ENCODE results near the gene SMARCB1. TPM values are rescaled to one million over a fixed set of nuclear protein-coding genes. Genes with fewer than 3 reads are reported as not detected.

Gene SMARCB1
- total RNA-seq, result 89.9 and 90.7 TPM in 2 replicates

GRCh38 chr22:23786752-23787599, at the start of gene SMARCB1:
TSS of gene SMARCB1 (plus strand) at chr22:23786966. CDS start at chr22:23787170, 204 bp downstream.

DNA sequence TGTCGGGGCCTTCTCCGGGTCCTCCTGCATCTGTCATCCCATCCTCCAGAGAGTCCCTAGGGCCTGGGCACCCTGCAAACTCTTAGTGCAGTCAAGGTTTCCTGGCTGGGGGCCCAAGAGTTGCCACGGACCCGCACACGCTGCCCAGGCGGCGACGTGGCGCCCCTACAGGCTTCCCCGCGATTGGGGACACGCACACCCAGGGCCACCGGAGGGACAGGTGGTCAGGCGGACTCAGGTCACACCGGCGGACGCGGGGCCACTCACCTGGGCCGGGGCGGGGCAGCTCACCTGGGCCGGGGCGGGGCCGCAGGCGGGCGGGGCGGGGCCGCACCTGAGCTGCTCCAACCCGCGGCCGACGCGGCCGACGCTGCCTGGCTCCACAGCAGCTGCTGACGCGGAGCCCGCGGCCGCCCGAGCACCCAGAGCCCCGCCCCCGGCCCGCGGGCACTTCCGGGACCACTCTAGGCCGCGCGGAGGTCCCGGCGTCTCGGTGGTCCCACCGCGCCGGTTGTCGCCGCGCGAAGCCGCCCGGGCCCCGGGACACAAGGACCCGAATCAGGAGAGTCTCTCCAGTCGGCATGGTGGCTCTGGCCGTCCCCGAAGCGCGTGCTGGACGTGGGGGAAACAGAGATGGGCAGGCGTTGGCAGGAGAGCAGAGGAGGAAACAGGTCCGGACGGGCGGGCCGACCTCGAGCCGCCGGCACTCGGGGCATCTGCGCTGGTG, 35.9 kb upstream of the SMARCB1 start, which contains the start of gene ZNF70:
Gene ZNF70, minus strand, starts transcription at position 399 of the 727 bp plus-strand sequence. CDS start 5,972 bp downstream, outside the sequence.

GRCh38 chr22:23754220-23754919, 32.4 kb upstream of the SMARCB1 start, which contains the start of gene VPREB3:
TSS of gene VPREB3 (minus strand) at chr22:23754425. CDS start at chr22:23754363, 62 bp downstream.

DNA sequence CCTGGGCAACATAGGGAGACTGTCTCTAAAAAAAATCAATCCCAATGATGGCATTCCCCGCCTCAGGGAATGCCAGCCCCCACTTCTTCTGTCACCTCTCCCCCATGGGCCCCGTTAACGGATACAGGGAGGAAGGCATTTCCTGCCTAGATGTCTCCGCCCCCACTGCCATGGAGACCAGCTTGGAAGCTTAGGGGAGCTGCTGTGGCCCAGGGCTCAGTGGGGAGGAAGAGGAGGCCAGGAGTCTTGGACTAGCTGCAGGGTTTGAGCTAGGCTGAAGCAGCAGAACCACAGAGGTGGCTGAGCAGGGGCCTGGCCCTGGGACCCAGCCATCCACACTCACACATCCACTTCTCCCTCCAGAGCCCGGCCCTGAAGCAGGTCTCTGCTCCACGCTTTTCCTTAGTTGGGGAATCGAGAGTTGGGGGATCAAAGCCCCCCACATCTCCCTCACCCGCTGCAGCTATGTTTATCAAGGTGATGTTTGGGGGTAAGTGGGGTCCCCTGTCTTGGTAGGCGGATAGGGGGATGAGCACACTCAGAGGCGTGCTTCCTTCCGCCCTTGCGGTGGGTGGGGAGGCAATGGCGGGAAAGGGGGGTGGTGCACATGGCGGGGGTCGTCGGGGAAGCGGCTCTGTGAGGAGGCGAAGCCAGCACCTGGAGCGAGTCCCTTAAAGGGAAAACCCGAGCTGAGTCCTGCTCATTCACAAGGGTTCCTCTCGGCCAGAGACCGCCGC, 23.8 kb upstream of the SMARCB1 start, which contains the start of gene C22orf15:
Gene C22orf15, plus strand, starts transcription at position 149 of the 737 bp plus-strand sequence. Its CDS starts 317 bp downstream, at position 466.

DNA sequence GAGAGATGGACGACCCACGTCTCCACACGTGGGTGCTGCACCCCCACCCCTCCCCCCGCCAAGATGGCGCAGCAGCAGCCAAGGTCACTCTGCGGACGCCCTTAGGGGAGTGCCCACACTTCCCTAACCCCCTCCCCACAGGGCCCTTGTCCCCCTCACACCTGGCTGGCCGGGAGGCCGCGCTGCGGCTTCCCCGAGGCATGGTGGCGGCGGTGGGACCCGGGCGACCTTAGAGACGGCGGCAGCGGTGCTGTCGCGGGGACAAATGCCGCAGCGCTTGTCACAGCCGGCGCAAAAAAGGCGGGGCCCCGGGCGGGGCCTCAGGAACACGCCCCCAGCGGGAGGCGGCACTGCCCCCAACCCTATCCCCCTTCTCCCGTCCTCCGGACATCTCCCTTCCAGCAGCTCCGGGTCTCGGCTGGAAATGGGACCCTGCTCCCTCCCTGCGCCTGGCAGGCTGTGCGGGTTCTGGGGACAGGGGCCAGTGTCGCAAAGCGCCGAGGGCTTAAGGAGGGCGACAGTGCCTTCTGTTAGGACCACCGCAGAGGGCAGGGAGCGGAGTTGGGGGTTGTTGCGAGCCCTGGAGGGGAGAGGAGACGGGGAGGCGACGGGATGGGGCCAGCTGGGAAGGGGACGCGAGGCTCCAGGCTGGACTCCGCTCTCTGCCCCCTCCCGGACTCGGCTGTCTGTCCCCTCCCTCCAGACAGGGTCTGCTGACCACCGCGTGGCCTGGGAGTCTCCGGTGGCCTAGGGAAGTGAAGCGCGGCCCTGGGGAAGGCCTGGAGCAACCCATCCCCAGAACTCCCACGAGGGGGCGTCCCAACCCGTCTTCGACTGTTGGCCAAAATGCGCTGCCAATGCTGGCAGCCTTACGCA, 18.9 kb upstream of the SMARCB1 start, which contains the start of gene CHCHD10:
Gene CHCHD10, minus strand, starts transcription at position 300 of the 876 bp plus-strand sequence. Its CDS starts 98 bp downstream, at position 202.

DNA sequence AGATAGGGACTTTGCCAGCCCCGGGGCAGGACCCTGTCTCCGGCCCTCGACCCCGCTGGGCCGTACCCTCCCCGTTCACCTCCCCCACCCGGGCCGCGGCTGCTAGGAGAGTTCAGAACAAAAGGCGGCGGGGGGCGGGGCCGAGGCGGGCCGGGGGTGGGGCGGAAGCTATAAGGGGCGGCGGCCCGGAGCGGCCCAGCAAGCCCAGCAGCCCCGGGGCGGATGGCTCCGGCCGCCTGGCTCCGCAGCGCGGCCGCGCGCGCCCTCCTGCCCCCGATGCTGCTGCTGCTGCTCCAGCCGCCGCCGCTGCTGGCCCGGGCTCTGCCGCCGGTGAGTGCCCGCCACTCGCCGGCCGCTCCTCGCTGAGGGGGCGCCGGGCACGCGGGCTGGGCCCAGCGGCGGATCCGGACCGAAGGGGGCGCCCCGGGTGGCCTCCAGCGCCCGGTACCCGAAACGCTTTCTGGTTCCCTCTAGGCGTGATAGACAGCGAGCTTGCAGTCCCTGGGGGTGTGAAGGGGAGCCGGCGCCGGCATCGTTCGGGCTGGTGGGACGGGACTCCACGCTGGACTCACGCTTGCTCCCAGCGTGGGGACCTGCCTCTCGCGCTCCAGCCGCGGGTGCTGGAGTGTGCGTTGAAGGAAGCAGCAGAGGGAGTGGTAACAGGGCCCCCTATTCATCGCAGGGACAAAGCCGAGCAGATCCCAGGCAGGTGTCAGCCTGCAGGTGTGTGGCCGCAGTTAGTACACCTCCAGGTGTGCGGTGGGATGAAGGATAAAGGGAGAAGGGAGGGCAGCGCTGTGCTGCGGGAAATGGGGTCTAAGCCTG, 13.9 kb upstream of the SMARCB1 start, which contains the start of gene MMP11:
Gene MMP11, plus strand, starts transcription at position 201 of the 825 bp plus-strand sequence. Its CDS starts 22 bp downstream, at position 223.

DNA sequence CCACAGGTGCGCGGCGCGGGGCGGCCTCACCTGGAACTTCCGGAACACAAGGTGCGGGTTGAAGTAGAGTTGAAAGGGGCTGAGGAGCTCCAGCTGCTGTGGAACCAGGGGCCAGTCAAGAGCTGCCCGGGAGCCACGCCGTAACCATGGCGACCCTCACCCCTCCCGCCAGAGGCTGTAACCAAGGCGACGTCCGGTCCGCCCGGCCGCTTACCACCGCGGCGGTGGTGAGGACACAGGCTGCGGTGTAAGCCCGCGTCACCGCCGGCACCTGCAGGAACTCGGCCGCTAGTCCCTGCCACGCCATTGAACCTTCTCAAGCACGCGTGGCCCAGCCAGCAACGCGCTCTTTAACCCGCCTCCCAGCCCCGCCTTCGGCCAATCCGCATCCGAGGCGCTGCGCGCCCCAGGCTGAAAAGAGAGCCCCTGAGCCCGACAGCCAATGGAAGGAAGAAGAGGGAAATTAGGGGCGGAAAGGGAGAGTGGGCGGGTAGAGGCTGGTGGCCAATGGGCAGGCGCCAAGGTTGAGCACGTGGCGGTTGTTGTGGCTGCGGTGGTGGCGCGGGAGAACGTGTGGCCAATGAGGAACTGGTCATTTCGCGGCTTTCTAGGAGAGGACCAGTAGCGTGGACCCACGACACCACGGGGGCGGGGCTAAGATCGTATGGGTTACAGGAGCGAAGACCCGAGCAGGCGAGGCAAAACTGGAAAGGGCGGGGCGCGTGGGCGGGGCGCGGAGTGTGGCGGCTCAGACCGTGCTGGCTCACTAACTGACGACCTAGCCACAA, 52.1 kb downstream of the SMARCB1 start, which contains the start of gene DERL3:
Gene DERL3, minus strand, starts transcription at position 326 of the 788 bp plus-strand sequence. Its CDS starts 19 bp downstream, at position 307.

DNA sequence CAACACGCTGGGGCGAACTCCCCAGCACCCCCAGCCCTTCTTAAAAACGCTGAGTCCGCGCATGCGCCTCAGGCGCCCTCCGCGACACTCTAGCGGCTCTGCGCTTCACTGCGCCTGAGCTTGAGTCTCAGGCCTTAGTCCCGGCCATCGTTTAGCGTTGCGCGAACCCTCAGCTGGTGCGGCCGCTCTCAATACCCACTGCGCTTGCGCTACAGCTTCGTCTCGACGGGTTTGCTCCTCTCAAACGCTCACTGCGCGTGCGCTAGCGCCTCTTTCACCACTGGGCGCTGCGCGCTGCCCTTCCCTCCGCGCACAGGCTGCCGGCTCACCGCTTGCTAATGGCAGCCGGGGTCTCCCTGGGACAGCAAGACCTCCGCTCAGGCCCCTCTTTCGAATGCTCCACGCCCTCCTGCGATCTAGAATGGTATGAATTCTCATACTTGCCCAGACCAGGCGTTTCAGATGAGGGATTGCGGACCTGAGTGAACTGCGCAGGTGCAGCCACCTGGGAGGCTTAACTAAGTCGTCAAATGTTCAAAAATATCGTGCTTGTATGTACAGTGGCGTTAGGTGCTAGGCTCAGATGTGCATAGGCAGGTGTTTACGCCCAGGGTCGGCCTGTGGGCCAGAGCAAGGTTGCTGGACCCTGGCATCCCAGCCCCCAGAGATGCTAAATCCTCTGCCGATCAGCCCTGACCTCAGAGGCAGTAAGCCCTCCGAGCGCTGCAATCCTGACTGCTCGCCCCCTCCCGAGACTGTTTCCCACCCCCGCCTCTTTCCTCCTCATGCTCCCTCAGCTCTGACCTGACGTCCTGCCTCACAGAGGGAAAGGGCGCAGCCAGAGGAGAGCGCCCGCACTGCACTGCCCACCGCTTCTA, 71.1 kb downstream of the SMARCB1 start, which contains the start of gene SLC2A11:
Gene SLC2A11, plus strand, starts transcription at position 270 of the 878 bp plus-strand sequence. Its CDS starts 125 bp downstream, at position 395.

Other genes with a start within 250 kb of the SMARCB1 start
- gene IGLL1, start 206.7 kb upstream of the SMARCB1 start, total RNA-seq, result not detected in 2 replicates
- not detected in 2 replicates for gene DRICH1, start 154.6 kb upstream of the SMARCB1 start, total RNA-seq
- not detected in 2 replicates for gene RGL4, start 96.0 kb upstream of the SMARCB1 start, total RNA-seq
- 1.4 and 1.6 TPM in 2 replicates for gene ZNF70, start 35.9 kb upstream of the SMARCB1 start, total RNA-seq
- not detected in 2 replicates for gene VPREB3, start 32.5 kb upstream of the SMARCB1 start, total RNA-seq
- gene C22orf15, start 24.0 kb upstream of the SMARCB1 start, total RNA-seq, result 0.35 TPM in 1 of 2 replicates, not detected in the other
- gene CHCHD10, start 19.0 kb upstream of the SMARCB1 start, total RNA-seq, result 0.98 and 7.2 TPM in 2 replicates
- 0.46 and 1.3 TPM in 2 replicates for gene MMP11, start 14.1 kb upstream of the SMARCB1 start, total RNA-seq
- gene DERL3, start 52.0 kb downstream of the SMARCB1 start, total RNA-seq, result 1.4 and 2.8 TPM in 2 replicates
- gene SLC2A11, start 70.9 kb downstream of the SMARCB1 start, total RNA-seq, result 4.1 and 10.6 TPM in 2 replicates
- gene MIF, start 107.4 kb downstream of the SMARCB1 start, total RNA-seq, result 1,048 and 1,082 TPM in 2 replicates
- gene GSTT2B, start 174.2 kb downstream of the SMARCB1 start, total RNA-seq, result 0.99 and 2.1 TPM in 2 replicates
- gene DDTL, start 179.9 kb downstream of the SMARCB1 start, total RNA-seq, result not detected in 2 replicates
- gene DDT, start 187.5 kb downstream of the SMARCB1 start, total RNA-seq, result 130 and 138 TPM in 2 replicates
- gene GSTT2, start 193.2 kb downstream of the SMARCB1 start, total RNA-seq, result not detected in 2 replicates
- gene GSTT4, start 218.5 kb downstream of the SMARCB1 start, total RNA-seq, result not detected in 2 replicates
- gene CABIN1, start 224.3 kb downstream of the SMARCB1 start, total RNA-seq, result 24.2 and 28.4 TPM in 2 replicates